ENCODE results near the gene IDUA.

DNA sequence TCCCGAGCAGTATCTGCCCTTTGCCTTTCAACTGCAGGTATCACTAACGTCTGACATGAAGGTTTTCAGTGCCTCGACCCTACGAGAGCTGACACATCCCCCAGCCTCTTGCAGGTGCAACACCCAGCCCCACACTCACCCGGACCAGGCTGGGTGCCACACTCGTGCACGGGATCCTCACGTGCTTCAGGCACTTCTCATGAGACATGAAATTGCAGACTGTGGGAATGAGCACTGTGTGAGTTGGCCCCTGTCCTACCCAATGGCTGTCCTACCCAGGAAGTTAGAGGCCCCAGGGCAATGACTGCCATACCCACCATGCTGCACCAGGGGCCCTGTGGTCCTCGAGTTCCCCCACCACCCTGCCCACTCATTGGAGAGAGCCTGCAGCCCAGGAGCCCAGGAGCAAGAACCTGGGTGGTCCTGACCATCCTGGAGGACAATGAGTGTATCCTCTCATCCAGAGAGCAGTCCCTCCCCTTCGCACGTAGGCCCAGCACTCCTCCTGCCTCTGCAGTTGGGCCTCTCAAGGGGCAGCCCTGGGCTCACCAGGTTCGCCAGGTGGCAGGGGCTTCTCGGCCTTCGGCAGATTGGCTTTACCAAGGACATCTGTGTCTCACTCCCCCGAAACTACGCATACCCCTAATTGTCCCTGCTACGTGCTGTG is 15.9 kb upstream of the IDUA start:
- TF ChIP-seq, protein P1, sequence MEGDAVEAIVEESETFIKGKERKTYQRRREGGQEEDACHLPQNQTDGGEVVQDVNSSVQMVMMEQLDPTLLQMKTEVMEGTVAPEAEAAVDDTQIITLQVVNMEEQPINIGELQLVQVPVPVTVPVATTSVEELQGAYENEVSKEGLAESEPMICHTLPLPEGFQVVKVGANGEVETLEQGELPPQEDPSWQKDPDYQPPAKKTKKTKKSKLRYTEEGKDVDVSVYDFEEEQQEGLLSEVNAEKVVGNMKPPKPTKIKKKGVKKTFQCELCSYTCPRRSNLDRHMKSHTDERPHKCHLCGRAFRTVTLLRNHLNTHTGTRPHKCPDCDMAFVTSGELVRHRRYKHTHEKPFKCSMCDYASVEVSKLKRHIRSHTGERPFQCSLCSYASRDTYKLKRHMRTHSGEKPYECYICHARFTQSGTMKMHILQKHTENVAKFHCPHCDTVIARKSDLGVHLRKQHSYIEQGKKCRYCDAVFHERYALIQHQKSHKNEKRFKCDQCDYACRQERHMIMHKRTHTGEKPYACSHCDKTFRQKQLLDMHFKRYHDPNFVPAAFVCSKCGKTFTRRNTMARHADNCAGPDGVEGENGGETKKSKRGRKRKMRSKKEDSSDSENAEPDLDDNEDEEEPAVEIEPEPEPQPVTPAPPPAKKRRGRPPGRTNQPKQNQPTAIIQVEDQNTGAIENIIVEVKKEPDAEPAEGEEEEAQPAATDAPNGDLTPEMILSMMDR (IDR thresholded peaks at IDR 0.05), result no peak
- TF ChIP-seq POLR2A (IDR thresholded peaks at IDR 0.05), result no peak
